NCI-H226 (cell line): Measurements from ENCODE around the gene PAIP2.
"Not testable (repeated sequence)": the region's sequence is repeated elsewhere in the genome, so short reads cannot be mapped to it uniquely, and the experiment has no call there.

Experiments used
- DNase-seq: peaks from one replicate; pipeline ENCODE4 v3.0.0-alpha.2; 2015

Gene PAIP2

DNA sequence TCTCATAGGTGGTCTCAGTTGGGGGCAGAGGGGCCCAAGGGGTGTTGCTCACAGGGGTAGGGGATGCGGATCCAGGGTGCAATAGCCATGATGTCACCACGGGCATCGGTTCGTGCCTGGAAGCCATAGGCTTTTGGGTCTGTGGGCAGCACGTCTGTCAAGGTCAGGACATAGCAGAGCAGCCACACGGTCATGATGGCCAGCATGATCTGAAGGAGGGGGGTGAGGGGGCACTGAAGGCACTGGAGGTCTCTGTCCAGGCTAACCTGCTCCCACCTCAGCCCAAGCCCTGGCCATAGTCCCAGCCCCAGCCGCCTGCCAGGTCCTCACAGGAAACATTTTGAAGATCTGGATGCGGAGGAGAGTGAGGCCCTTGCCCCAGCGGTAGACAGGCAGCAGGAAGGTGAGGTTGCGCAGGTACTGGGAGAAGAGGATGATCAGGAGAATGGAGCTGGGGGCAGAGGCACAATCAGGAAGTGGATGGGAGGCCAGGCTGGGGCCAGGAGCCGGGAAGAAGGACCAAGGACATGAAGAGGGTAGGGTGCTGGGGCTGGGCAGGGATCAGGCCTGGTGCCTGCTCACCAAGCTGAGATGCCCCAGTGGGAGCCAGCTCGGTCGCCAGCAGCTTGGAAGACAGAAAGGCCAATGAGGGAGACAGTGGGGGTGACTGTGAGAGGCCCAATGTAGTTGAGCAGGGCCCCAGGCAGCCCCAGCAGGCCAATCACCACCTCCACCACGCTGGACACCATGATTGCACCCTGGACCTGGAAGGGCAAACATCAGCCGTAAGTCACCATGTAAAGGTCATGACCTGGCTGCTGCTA is 38.2 kb downstream of the PAIP2 start:
- no peak for DNase-seq

GRCh38 chr5:139381837-139382761 is 40.4 kb downstream of the PAIP2 start:
- no peak for DNase-seq

DNA sequence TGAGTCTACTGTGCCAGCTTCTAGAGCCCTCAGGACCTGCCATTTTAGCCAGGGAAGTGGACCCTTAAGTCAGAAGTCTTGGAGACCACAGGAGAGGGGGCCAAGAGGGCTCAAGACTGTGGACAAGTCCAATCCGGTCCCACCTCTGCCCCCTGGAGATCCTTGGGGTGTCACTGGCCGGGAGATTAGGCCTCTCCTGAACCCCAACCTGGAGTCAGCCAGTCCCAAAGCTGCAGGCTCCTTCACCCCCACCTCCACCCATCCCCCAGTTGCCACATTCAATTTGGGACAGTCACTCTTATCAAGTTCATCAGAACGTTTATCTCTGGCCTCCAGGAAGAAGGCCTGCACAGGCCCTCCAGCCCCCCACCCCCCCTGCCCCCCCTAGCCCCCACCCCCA is 41.2 kb downstream of the PAIP2 start:
- DNase-seq, result no peak

- DNase-seq, result no peak
Observed at GRCh38 chr5:139383275-139383992, 41.8 kb downstream of the PAIP2 start, which contains the start of gene SLC23A1. TSS of gene SLC23A1 (minus strand) at chr5:139383297. CDS start at chr5:139383253, 44 bp downstream.

- DNase-seq, result no peak
Observed at GRCh38 chr5:139383993-139384590, 42.4 kb downstream of the PAIP2 start.

DNA sequence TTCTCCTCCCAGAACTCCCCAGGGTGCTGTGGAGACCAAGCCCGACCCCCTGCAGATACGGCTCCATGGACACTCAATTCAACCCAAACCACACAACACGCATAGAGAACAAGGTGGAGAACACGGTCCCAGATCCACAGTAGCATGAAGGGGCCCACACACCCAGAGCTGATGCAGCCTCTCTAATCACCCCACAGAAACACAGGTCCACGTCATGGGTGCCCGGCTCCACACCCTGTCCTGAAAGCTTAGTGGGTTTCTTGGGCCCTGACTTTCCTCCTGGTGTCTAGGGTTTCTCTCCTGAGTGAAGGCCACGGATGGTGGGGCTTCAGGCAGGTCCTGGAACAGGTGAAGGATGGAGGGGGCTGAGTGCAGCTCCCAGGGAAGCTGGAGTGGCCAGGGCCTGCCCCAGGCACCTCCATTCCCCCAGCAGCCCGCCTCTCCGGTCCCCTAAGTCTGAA is 43.0 kb downstream of the PAIP2 start:
- DNase-seq, result no peak

DNA sequence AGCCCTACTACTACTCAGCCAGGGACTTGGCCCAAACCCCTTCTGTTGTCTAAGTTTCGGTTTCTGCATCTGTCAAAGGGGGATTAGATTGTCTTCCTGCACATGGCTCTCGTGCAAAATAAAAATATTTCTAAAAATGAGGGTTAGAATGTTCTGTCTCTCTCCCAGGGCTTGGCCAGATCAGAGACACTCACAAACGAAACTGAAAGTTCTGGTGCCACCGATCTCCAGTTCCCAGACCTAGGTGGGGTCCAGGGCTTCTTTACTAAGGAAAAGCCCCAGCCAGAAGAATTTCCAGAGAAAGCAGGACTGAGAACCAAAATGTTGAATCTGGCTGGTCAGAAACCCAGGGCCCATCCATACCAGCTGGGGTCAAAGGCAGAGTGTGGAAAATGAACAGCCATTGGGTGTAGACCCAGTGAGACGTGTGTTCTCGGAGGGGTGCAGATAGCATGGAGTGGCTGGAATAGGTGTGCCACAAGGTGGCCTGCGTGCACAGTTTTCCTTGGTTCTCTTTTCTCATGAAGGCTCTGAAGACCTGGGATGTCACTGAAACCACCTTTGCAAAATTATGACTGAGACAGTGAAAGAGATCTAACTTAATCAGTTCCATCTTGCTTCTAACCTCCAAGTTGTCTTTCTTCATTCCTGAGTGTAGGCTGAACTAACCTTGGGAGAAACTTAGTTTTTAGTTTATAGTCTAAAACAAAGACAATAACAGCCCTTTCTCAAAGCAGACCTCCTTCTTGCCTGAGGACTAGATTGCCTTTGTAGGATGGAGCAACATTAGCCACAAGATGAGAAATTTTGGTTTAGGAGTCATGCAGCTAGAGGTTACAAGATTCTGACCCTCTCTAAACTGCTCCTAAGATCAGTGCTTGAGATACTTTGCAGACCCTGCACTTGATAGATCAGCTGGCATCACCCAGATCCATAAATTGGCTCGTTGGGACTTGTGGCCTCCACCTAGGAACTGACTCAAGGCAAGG is 43.7 kb downstream of the PAIP2 start:
- DNase-seq, result no peak

DNA sequence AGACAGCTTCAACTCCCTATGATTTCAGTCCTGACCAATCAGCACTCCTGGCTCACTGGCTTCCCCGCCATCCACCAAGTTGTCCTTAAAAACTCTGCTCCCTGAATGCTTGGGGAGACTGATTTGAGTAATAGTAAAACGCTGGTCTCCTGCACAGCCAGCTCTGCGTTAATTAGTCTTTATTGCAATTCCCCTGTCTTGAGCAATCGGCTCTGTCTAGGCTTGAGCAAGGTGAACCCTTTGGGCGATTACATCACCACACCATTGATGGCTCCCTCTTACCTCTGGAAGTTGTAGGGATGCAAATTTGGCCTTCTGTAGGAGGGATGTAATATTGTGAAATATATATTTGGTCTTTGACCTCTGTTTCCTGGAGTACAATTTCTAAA is 44.4 kb downstream of the PAIP2 start:
- DNase-seq, result no peak

GRCh38 chr5:139386956-139387355 is 45.3 kb downstream of the PAIP2 start:
- DNase-seq, result not testable (repeated sequence)

GRCh38 chr5:139387611-139388197 is 46.0 kb downstream of the PAIP2 start:
- peak; percentile 7 for DNase-seq

DNA sequence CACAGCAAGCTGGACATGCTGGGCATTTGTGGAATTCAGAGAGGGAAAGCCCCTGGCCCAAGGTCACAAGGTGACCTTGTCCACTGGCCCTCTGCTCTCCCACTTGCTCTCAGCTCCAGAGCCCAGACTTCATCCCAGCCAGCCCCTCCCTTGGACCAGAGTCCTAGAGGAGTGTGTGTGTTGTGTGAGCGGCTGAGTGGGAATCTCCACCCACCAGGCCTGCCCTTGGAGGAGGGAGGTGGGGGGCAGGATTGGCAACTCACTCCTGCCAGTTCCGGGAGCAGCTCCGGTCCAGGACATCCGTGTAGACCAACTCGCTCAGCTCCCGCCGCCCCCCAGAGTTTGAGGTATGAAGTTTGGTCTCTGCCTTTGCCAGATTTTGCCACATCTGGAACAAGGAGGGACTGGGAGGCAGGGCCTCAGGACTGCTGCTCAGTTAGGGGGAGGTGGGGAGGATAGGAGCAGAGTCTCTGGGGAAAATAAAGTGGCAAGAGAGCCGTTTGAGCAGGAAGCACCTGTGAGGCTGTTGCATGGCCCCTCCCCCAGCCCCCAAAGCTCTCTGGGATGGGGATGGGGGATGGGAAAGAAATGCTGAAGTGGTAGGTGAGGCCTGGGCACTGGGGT is 46.7 kb downstream of the PAIP2 start:
- DNase-seq, result peak; percentile 29

DNA sequence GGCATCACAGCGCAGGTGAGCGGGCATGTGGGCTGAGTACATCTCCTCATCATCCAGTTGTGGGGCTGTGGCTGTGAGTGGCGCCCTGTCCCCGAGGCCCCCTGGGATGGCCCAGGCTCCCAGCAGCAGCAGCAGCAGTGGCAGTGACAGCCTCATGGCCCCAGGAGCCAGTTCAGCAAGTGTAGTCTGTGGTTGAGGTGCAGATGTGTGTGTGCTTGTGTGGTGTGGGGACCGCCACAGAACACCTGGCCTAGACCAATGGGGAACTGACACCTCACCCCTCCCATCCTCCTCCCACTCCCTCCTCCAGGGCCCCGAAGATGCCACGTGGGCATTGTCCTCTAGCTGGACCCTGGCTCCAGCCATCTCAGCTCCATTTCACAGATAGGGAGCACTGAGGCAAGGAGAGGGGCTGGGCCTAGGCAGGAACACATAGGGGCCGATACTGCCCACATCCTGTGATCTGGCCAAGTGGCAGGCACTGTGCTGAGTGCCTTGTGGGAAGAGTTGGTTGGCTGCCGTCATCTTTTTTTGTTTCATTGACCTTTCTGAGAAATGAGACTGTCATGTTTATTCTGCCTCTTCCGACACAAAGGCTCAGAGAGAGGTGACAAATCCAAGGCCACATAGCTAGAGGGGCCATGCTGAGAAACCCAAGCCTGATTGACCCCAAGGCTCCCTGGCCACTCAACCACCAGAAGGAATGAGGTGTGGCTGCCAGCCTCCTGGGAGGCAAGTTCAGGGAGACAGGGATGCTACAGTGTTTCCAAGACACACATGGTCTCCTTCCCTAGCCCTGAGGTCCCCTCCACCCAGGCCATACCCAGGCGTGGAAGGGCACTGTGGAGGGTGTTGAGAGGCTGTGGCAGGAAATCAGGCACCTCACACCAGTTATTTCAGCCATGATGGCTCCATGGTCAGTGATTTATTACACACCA is 48.3 kb downstream of the PAIP2 start, which contains the start of gene MZB1:
Gene MZB1, minus strand, starts transcription at position 213 of the 938 bp plus-strand sequence. Its CDS starts 57 bp downstream, at position 156.
- no peak for DNase-seq

- DNase-seq, result no peak
Observed at GRCh38 chr5:139390639-139391569, 49.2 kb downstream of the PAIP2 start.

DNA sequence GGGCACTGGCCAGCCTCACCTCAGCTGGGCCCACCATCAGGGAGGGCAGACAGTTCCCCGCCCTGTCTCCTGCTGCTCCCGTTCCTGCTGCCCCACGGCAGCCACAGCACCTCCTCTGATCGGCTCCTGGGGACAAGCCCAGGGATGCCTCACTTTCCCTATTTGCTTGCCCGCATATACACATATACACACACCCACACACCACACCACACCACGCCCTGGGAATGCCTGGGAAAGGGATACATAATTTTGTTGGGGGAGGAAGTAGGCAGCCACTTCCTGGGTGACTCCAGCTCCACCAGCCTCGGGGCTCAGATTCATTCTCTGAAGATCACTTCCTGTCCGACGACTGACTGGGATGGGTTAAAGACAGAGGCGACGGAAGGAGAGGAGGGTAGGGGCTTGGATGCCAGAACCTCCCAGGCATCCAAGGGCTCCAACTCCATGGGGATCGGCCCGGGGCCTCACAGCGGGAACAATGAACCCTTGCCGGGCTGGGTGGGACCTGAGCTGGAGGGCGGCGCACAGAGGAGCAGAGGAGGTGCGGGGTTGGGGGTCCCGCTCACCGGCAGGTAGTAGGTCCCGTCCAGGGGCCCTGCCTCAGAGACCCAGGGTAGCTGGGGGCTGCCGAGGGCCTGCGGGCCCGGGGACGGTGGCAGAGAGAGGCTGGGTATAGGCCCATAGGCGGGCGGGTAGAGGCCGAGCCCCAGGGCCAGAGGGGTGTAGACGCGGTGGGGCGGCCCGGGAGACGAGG is 50.1 kb downstream of the PAIP2 start:
- DNase-seq, result peak; percentile 88

DNA sequence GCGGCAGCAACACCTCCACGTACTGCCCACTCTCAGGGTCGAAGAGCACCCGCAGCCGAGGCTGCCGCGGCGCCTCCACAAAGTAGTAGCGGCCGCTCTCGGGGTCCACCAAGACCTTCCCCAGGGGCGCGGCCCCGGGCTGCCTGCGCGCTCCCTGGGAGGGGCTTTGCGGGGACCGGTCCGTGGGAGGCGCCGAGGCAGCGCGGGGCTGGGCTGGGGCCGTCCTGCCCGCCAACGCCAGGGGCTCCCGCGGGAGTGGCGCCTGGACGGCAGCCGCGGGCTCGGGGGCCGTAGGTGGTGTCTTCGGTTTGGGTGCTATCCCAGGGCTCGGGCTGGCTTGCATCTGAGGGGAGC is 50.6 kb downstream of the PAIP2 start:
- no peak for DNase-seq

DNA sequence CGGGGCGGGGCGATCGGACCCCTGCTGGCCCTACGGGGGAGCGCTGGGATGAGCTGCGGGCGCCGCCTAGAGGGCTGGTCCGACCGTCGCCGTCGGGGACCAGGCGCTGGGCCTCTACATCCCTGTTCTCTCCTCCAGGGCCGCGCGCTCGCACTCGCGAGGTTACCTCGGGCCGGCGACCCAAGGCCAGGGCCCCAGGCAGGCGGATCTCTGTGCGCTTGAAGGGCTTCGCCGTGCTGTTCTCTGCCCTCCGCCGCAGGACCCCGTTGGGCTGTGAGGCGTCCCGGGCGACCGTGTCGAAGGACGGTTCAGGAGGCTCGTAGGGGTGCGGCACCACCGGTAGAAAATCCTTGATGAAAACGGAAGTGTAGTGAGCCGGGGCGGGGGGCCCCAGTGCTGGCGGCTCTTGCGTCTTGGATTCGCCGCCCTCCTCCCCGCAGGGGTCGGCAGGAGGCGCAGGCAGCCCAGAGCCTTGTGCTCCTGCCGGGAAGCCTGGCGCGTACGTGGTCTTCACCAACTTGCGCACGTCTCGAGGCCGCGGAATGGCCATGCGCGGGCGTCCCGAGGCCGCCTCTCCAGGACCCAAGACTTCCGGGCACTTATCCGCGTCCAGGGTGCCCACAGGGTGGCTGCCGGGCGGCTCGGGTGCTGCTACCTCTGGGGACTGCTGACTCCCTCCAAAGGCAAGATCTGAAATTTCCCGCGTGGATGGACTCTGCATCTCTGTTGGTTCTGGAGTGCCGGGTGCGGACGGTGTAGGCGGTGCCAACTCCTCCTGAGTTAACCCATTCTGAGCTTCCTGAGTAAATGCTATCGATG is 51.2 kb downstream of the PAIP2 start:
- DNase-seq, result no peak
